Measurements from ENCODE around the gene NR4A1.
A peak's percentile ranks its signal among the peaks of the same experiment; 100 is the strongest.

Gene NR4A1

GRCh38 chr12:52020539-52021336 is 30.5 kb upstream of the NR4A1 start (continued):
- no peak for TF ChIP-seq KLF10 (tag by site-specific recombination; IDR thresholded peaks at IDR 0.05)
- no peak for TF ChIP-seq ZNF292 (tag by site-specific recombination; IDR thresholded peaks at IDR 0.05; ENCODE audit: borderline replicate concordance, low read depth)
- no peak for TF ChIP-seq ZNF529 (tag by site-specific recombination; IDR thresholded peaks at IDR 0.05; ENCODE audit: insufficient replicate concordance)
- peak; percentile 81 for TF ChIP-seq BCL6B (tag by site-specific recombination; IDR thresholded peaks at IDR 0.05)
- peak; percentile 67 for TF ChIP-seq ZNF654 (tag by site-specific recombination; IDR thresholded peaks at IDR 0.05; ENCODE audit: low read depth)
- peak; percentile 61 for TF ChIP-seq ZIC2 (tag by site-specific recombination; IDR thresholded peaks at IDR 0.05)
- no peak for TF ChIP-seq ZNF558 (tag by site-specific recombination; IDR thresholded peaks at IDR 0.05)
- no peak for TF ChIP-seq FEZF1 (tag by site-specific recombination; IDR thresholded peaks at IDR 0.05)
- peak; percentile 91 for TF ChIP-seq CTCF (tag by site-specific recombination; IDR thresholded peaks at IDR 0.05)
- no peak for TF ChIP-seq ZNF37A (tag by site-specific recombination; IDR thresholded peaks at IDR 0.05)
- TF ChIP-seq ZBTB48 (tag by site-specific recombination; IDR thresholded peaks at IDR 0.05): 0 out of 2 replicates have a peak, but pooled peaks have one; percentile 23
- TF ChIP-seq SCRT1 (tag by site-specific recombination; IDR thresholded peaks at IDR 0.05; ENCODE audit: borderline replicate concordance): no peak
- no peak for TF ChIP-seq AEBP2 (tag by site-specific recombination; IDR thresholded peaks at IDR 0.05; ENCODE audit: borderline replicate concordance)
- TF ChIP-seq REST (tag by site-specific recombination; IDR thresholded peaks at IDR 0.05): no peak
- no peak for TF ChIP-seq MYNN (tag by site-specific recombination; IDR thresholded peaks at IDR 0.05; ENCODE audit: borderline replicate concordance)
- peak; percentile 58 for TF ChIP-seq PRDM10 (tag by site-specific recombination; IDR thresholded peaks at IDR 0.05)
